GM23248 (cell line): ENCODE results near the gene RAB23.

Experiments used
- EZH2 ChIP-seq: fragments of 200-600 bp; sonication (generic); IDR thresholded peaks from 2 replicates; pipeline ENCODE4 v1.6.1; 2018; ENCODE audit warnings: antibody characterized with exemption, mild to moderate bottlenecking; ENCODE audit not compliant: insufficient read depth, poor library complexity, severe bottlenecking
- EZH2phosphoT487 ChIP-seq: fragments of 200-600 bp; sonication (generic); IDR thresholded peaks from 2 replicates; pipeline ENCODE4 v1.6.1; 2018; ENCODE audit warnings: antibody characterized with exemption, moderate library complexity, mild to moderate bottlenecking, low read depth; ENCODE audit not compliant: insufficient read depth

DNA sequence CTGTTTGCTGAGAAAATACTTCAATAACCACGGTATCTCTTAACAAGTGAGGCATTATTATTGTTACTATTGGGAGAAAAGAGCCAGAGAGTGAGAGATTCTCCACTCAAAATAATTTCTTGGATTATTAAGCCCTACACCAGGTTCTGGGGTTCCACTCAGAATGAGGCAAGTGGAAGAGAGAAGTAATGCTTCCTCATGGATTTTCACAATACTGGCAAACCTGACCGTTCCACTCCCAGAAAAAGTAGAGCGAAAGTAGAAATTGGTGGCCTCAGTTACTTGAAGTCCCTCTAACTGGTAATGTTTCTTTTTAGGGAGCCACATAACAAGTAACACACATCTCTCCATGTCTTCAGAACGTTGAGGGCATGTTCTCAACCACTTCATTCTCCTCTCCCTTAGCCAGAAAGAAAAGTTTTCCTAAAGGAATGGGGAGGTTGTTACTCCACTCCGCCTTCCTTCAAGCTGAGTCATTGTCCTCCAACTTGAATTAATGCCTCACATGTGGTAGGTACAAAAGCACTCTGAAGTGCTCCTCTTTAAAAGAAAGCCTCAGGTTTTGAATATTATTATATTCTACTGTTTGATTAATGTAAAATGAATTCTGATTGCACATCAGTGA, 48.1 kb downstream of the RAB23 start:
- no peak for TF ChIP-seq EZH2
- TF ChIP-seq EZH2phosphoT487 = no peak
